PC-9 (cell line): ENCODE results near the gene PEF1. TPM values are rescaled to one million over a fixed set of nuclear protein-coding genes. Genes with fewer than 3 reads are reported as not detected.
A peak's percentile ranks its signal among the peaks of the same experiment; 100 is the strongest.

Source experiments
- BruUV-seq: library from RNA; stranded (reverse); fragments of 400-500 nt; replicated peaks from 2 replicates; lab custom pipeline; 2021; lab: Mats Ljungman, UMichigan
- CTCF ChIA-PET: fragments of 300-600 bp; sonication (Branson Sonifier 250); formaldehyde crosslinking; loops from one replicate; lab custom pipeline; 2022; ENCODE audit warnings: antibody characterized with exemption; lab: Charles Lee
- POLR2A ChIA-PET: fragments of 300-600 bp; sonication (Branson Sonifier 250); formaldehyde crosslinking; loops from one replicate; lab custom pipeline; 2022; ENCODE audit warnings: antibody characterized with exemption; ENCODE audit not compliant: unreplicated experiment; lab: Charles Lee
- DNase-seq, 2 experiments: peaks; one replicate each; pipeline versions ENCODE4 v3.0.0 to v3.0.0-alpha.2; 2015 to 2022; ENCODE audit warnings: mixed read lengths in 1 of 2
- H2AFZ ChIP-seq: fragments of 200-600 bp; sonication (generic); 2 replicates; pipeline ENCODE4 v1.8.1; 2017; ENCODE audit warnings: antibody characterized with exemption
- H3F3A ChIP-seq: fragments of 200-600 bp; sonication (generic); 2 replicates; pipeline ENCODE4 v1.8.1; 2017; ENCODE audit warnings: antibody characterized with exemption, mild to moderate bottlenecking, low read depth; ENCODE audit not compliant: insufficient read depth
- H3K27ac ChIP-seq: fragments of 200-600 bp; sonication (generic); 2 replicates; pipeline ENCODE4 v1.6.1; 2016; ENCODE audit warnings: mixed run types
- H3K27me3 ChIP-seq: fragments of 200-600 bp; sonication (generic); 2 replicates; pipeline ENCODE4 v1.6.1; 2016; ENCODE audit warnings: low read depth, mixed run types; ENCODE audit not compliant: insufficient read depth
- H3K36me3 ChIP-seq: fragments of 200-600 bp; sonication (generic); 2 replicates; pipeline ENCODE4 v1.6.1; 2016; ENCODE audit warnings: low read depth, mixed run types
- H3K4me1 ChIP-seq: fragments of 200-600 bp; sonication (generic); replicated peaks from 2 replicates; pipeline ENCODE4 v1.6.1; 2016; ENCODE audit warnings: mixed run types; ENCODE audit not compliant: insufficient read depth
- H3K4me2 ChIP-seq: fragments of 200-600 bp; sonication (generic); 2 replicates; pipeline ENCODE4 v1.6.1; 2017; ENCODE audit warnings: mixed run types
- H3K4me3 ChIP-seq: fragments of 200-600 bp; sonication (generic); 2 replicates; pipeline ENCODE4 v1.6.1; 2016; ENCODE audit warnings: mixed run types
- H3K79me2 ChIP-seq: fragments of 200-600 bp; sonication (generic); 2 replicates; pipeline ENCODE4 v1.6.1; 2017; ENCODE audit warnings: low read depth, mixed run types
- H3K9me2 ChIP-seq: fragments of 200-600 bp; sonication (generic); 2 replicates; pipeline ENCODE4 v1.8.1; 2017; ENCODE audit warnings: mild to moderate bottlenecking; ENCODE audit not compliant: insufficient read depth
- H3K9me3 ChIP-seq: fragments of 200-600 bp; sonication (generic); 2 replicates; pipeline ENCODE4 v1.8.1; 2016; ENCODE audit warnings: low read depth; ENCODE audit not compliant: insufficient read depth
- H4K20me1 ChIP-seq: fragments of 200-600 bp; sonication (generic); 2 replicates; pipeline ENCODE4 v1.8.1; 2017; ENCODE audit not compliant: insufficient read depth
- EZH2 ChIP-seq: fragments of 200-600 bp; sonication (generic); IDR thresholded peaks from 2 replicates; pipeline ENCODE4 v1.8.0; 2017; ENCODE audit warnings: antibody characterized with exemption, low read depth
- intact Hi-C: fragments of 100-400 bp; cut with micrococcal nuclease; formaldehyde crosslinking; loops from one replicate; pipeline ENCODE4 v1.10.0; 2022; ENCODE audit not compliant: unreplicated experiment
- total RNA-seq: library from RNA; stranded (reverse); gene quantifications from 2 replicates; pipeline ENCODE4 v1.2.3, GENCODE V29; 2021
- TF ChIP-seq, protein P1 (sequence below): fragments of 200-600 bp; sonication (generic); conservative IDR thresholded peaks from 2 replicates; pipeline ENCODE4 v1.6.1; 2017; ENCODE audit warnings: mixed run types, antibody characterized with exemption, mild to moderate bottlenecking, moderate library complexity

Gene PEF1
- total RNA-seq, 1 experiment from 2014 or later, result 40.3 TPM

GRCh38 chr1:31585736-31586365 lies 58.8 kb downstream of the PEF1 start:
- peaks cover 6% of the 10 kb centered on the region for H4K20me1 ChIP-seq
- H3K36me3 ChIP-seq, result peaks cover 46% of the 10 kb centered on the region
- intact Hi-C loops, result no loop called here
- no peak overlapping the region for H2AFZ ChIP-seq
- peaks cover 94% of the 10 kb centered on the region for H3F3A ChIP-seq
- H3K4me1 ChIP-seq, result peaks cover 100% of the 10 kb centered on the region
- H3K4me3 ChIP-seq, result no peak overlapping the region
- H3K27me3 ChIP-seq, result no peaks in the 10 kb centered on the region
- H3K9me2 ChIP-seq, result no peaks in the 10 kb centered on the region
- POLR2A ChIA-PET, result no interaction called here
- no peak for TF ChIP-seq EZH2
- TF ChIP-seq, protein P1, sequence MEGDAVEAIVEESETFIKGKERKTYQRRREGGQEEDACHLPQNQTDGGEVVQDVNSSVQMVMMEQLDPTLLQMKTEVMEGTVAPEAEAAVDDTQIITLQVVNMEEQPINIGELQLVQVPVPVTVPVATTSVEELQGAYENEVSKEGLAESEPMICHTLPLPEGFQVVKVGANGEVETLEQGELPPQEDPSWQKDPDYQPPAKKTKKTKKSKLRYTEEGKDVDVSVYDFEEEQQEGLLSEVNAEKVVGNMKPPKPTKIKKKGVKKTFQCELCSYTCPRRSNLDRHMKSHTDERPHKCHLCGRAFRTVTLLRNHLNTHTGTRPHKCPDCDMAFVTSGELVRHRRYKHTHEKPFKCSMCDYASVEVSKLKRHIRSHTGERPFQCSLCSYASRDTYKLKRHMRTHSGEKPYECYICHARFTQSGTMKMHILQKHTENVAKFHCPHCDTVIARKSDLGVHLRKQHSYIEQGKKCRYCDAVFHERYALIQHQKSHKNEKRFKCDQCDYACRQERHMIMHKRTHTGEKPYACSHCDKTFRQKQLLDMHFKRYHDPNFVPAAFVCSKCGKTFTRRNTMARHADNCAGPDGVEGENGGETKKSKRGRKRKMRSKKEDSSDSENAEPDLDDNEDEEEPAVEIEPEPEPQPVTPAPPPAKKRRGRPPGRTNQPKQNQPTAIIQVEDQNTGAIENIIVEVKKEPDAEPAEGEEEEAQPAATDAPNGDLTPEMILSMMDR, result no peak
- no TSS peak for BruUV-seq
- H3K79me2 ChIP-seq, result peaks cover 59% of the 10 kb centered on the region
- no peak for DNase-seq
- peak overlapping the region; percentile 90; the same call in 1 of the 2 replicates for H3K4me2 ChIP-seq
- H3K9me3 ChIP-seq, result no peaks in the 10 kb centered on the region
- CTCF ChIA-PET, result interaction anchor here (0.6 kb wide), 1 partner anchor 59 kb away, joined by 5 read pairs; the partner anchor contains the start of gene PEF1
- peak overlapping the region; percentile 81 for H3K27ac ChIP-seq

GRCh38 chr1:31584869-31585735 lies 59.6 kb downstream of the PEF1 start:
- Histone ChIP-seq H3K9me2 (no peaks in the 10 kb centered on the region), H3K4me2 (peak overlapping the region; percentile 90), H3K4me1 (peaks cover 100% of the 10 kb centered on the region), H3K9me3 (no peaks in the 10 kb centered on the region), H2AFZ (no peak overlapping the region), H3K27ac (peak overlapping the region; percentile 81), H3K4me3 (no peak overlapping the region), H3K79me2 (peaks cover 67% of the 10 kb centered on the region), H3F3A (peaks cover 95% of the 10 kb centered on the region), H3K27me3 (no peaks in the 10 kb centered on the region), H4K20me1 (peaks cover 6% of the 10 kb centered on the region), H3K36me3 (peaks cover 53% of the 10 kb centered on the region)
- intact Hi-C loops, result loop anchor here (1.0 kb wide), 1 partner anchor 9 kb away; the partner anchor contains the start of gene TINAGL1
- no TSS peak for BruUV-seq
- CTCF ChIA-PET, result interaction anchor here (0.6 kb wide), 2 partner anchors 36 to 60 kb away, joined by 5 to 6 read pairs; partner anchors contain the start of gene PEF1
- DNase-seq, result no peak
- POLR2A ChIA-PET, result interaction anchor here (1.1 kb wide), 1 partner anchor 11 kb away, joined by 3 read pairs; no protein-coding TSS in a partner anchor
- TF ChIP-seq, protein P1, result no peak
- no peak for TF ChIP-seq EZH2
